ENCODE results near the gene RCC2. TPM values are rescaled to one million over a fixed set of nuclear protein-coding genes. Genes with fewer than 3 reads are reported as not detected.

RCC2 gene
- total and polyA plus RNA-seq, 8 donors = 11.5 to 45.4 (median 18.6) TPM

- intact Hi-C loops (cut with DNase I) = no loop called here
- H3K4me3 ChIP-seq = no peak overlapping the region
- no peaks in the 10 kb centered on the region for H3K9me3 ChIP-seq
- H3K4me1 ChIP-seq = no peaks in the 10 kb centered on the region
- ATAC-seq (no peak), DNase-seq (no peak), FAIRE-seq (no peak)
- H3K27ac ChIP-seq = no peak overlapping the region
- H3K36me3 ChIP-seq = no peaks in the 10 kb centered on the region
- H3K27me3 ChIP-seq = no peaks in the 10 kb centered on the region
- 88 to 91% methylated on average over 10 of the region's 10 CpGs for WGBS, 2 donors
- no peak for TF ChIP-seq CTCF (IDR thresholded peaks at IDR 0.05)
Measured at GRCh38 chr1:17375651-17376050, 63.8 kb downstream of the RCC2 start.

- Histone ChIP-seq H3K4me3 (no peak overlapping the region), H3K9me3 (no peaks in the 10 kb centered on the region), H3K4me1 (no peaks in the 10 kb centered on the region), H3K27me3 (no peaks in the 10 kb centered on the region), H3K36me3 (no peaks in the 10 kb centered on the region), H3K27ac (no peak overlapping the region)
- no peak for DNase-seq
- TF ChIP-seq CTCF (IDR thresholded peaks at IDR 0.05) = no peak
- FAIRE-seq = no peak
- 59 to 67% methylated on average over 18 of the region's 18 CpGs for WGBS, 2 donors
- intact Hi-C loops (cut with DNase I) = no loop called here
- no peak for ATAC-seq
Measured at GRCh38 chr1:17372955-17373354, 66.5 kb downstream of the RCC2 start.

- FAIRE-seq = no peak
- Histone ChIP-seq H3K4me1 (no peaks in the 10 kb centered on the region), H3K4me3 (no peak within 1 kb of the TSS), H3K27ac (no peak within 1 kb of the TSS), H3K36me3 (no peaks in the 10 kb centered on the region), H3K27me3 (no peaks in the 10 kb centered on the region), H3K9me3 (no peaks in the 10 kb centered on the region)
- no peak for ATAC-seq
- intact Hi-C loops (cut with DNase I) = no loop called here
- no peak for TF ChIP-seq CTCF (IDR thresholded peaks at IDR 0.05)
- 47 to 54% methylated on average over 7 of the region's 7 CpGs for WGBS, 2 donors
- no peak for DNase-seq
Measured at GRCh38 chr1:17371896-17372295, 67.6 kb downstream of the RCC2 start, which contains the start of gene PADI6. PADI6 (plus strand) TSS chr1:17372196; CDS start chr1:17372246, 50 bp downstream.

GRCh38 chr1:17370618-17371017 lies 68.9 kb downstream of the RCC2 start:
- Histone ChIP-seq H3K4me1 (no peaks in the 10 kb centered on the region), H3K27me3 (no peaks in the 10 kb centered on the region), H3K36me3 (no peaks in the 10 kb centered on the region), H3K27ac (no peak overlapping the region), H3K9me3 (no peaks in the 10 kb centered on the region), H3K4me3 (no peak overlapping the region)
- intact Hi-C loops (cut with DNase I) = no loop called here
- DNase-seq (no peak), FAIRE-seq (no peak), ATAC-seq (no peak)
- WGBS, 2 donors = 35 to 56% methylated on average over 2 of the region's 2 CpGs
- no peak for TF ChIP-seq CTCF (IDR thresholded peaks at IDR 0.05)

- no peak overlapping the region for H3K4me3 ChIP-seq
- no peak for FAIRE-seq
- no peaks in the 10 kb centered on the region for H3K9me3 ChIP-seq
- TF ChIP-seq CTCF (IDR thresholded peaks at IDR 0.05) = no peak
- H3K4me1 ChIP-seq = no peaks in the 10 kb centered on the region
- DNase-seq = no peak
- intact Hi-C loops (cut with DNase I) = no loop called here
- no peak overlapping the region for H3K27ac ChIP-seq
- ATAC-seq = no peak
- 61 to 71% methylated on average over 9 of the region's 9 CpGs for WGBS, 2 donors
- no peaks in the 10 kb centered on the region for H3K27me3 ChIP-seq
- no peaks in the 10 kb centered on the region for H3K36me3 ChIP-seq
Measured at GRCh38 chr1:17369466-17369865, 70.0 kb downstream of the RCC2 start.

Measured in pancreas (tissue), 10 donors.